Thyroid gland (tissue), 4 donors: Measurements from ENCODE around the gene PIK3C2B.

Experiments
- CTCF ChIP-seq, 6 experiments: fragments of 200-600 bp in 3 of 6; fragments of 450-650 bp in 3 of 6; sonication (generic) in 3 of 6; IDR thresholded peaks; one replicate each; pipeline ENCODE4 v1.5.1; 2016 to 2019; ENCODE audit warnings: antibody characterized with exemption in 6 of 6, mild to moderate bottlenecking in 2 of 6, inconsistent platforms in 1 of 6, moderate library complexity in 1 of 6
- POLR2A ChIP-seq, 2 donors: fragments of 450-650 bp; IDR thresholded peaks; one replicate each; pipeline ENCODE4 v1.6.1; 2017; ENCODE audit warnings: antibody characterized with exemption in 2 of 2, mild to moderate bottlenecking in 2 of 2, moderate library complexity in 1 of 2

DNA sequence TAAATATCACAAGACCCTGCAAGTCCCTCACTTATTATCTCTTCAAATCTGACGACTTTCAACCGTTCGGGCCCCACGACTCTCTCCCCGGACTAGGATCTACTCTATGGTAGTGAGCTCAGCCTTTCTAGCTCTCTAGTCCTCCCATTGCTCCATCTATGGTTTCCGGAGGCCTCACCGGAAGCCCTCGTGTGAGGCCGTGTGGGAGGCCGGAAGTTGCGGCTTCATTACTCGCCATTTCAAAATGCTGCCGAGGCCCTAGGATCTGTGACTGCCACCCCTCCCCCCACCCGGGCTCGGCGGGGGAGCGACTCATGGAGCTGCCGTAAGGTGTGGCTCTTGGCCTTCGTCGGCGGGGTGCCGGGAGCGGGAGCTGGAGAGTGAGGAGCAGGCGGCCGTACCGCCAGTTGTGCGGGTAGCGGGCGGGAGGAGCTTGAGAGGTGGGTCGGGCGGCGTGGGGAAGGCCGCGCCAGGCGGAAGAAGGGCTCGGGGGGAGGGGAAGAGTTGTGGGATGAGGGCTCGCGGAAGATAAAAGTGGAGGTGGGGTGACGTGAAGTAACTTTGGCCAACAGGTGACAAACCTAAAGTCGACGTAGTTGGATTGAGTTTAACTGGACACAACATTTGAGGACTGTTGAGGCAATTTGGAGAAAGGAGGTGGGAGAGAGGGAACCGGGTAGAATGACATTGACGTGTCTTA lies 21.7 kb upstream of the PIK3C2B start, which contains the start of gene MDM4:
- TF ChIP-seq CTCF (IDR thresholded peaks at IDR 0.05), result no peak
- peak in 1 of 2 donors; percentile 84 for TF ChIP-seq POLR2A (IDR thresholded peaks at IDR 0.05)
